K562 (cell line): ENCODE measurements around the gene INPP5K. TPM values are rescaled to one million over a fixed set of nuclear protein-coding genes. Genes with fewer than 3 reads are reported as not detected.

Experiments
- ATAC-seq: fragments of 200-7000 bp; cut with Tn5 transposase; 3 replicates; pipeline ENCODE4 v1.9.1; 2020; ENCODE audit warnings: moderate library complexity
- BruUV-seq: library from RNA; stranded (reverse); fragments of 400-500 nt; replicated peaks from 2 replicates; lab custom pipeline; 2021; lab: Mats Ljungman, UMichigan
- CTCF ChIA-PET: fragments of 300-600 bp; formaldehyde crosslinking; extraction: SDS; loops from one replicate; lab custom pipeline; 2021; ENCODE audit warnings: low intra/inter-chr PET ratio; lab: Yijun Ruan, JAX
- POLR2A ChIA-PET: fragments of 300-600, 350-650 bp; sonication (Branson Sonifier 250); formaldehyde crosslinking; extraction: SDS; loops from one replicate; lab custom pipeline; 2021; ENCODE audit warnings: antibody characterized with exemption, inconsistent platforms; lab: Yijun Ruan, JAX
- DNase-seq, 4 experiments: peaks; one replicate each; pipeline versions ENCODE4 v3.0.0 to v3.0.0-alpha.2; 2011 to 2018; ENCODE audit warnings: low spot score in 3 of 4, mixed read lengths in 3 of 4; ENCODE audit errors: extremely low read depth in 1 of 4
- FAIRE-seq: peaks from 2 replicates; lab custom pipeline; 2011; peaks lifted over from hg19 to GRCh38; lab: Jason Lieb, UNC
- H2AFZ ChIP-seq: 2 replicates; pipeline ENCODE4 v1.6.0; 2011; ENCODE audit warnings: low read depth, low read length, control low read depth, inconsistent platforms
- H3K27ac ChIP-seq: fragments of 200-600 bp; 3 replicates; pipeline ENCODE4 v1.8.0; 2011; ENCODE audit warnings: low read depth, mild to moderate bottlenecking, control low read depth, inconsistent platforms, low read length, moderate library complexity, mixed read lengths; ENCODE audit errors: extremely low read depth
- H3K27me3 ChIP-seq, 2 experiments: fragments of 300-600 bp in 1 of 2; 2 replicates in 1 of 2; 3 replicates in 1 of 2; pipeline versions ENCODE4 v1.6.0 to v1.8.0; 2011; ENCODE audit warnings: inconsistent platforms in 2 of 2, low read length in 2 of 2, mild to moderate bottlenecking in 1 of 2, mixed read lengths in 1 of 2, moderate library complexity in 1 of 2; ENCODE audit not compliant: control insufficient read depth in 2 of 2, insufficient read depth in 2 of 2
- H3K36me3 ChIP-seq: fragments of 300-600 bp; 3 replicates; pipeline ENCODE4 v1.8.0; 2011; ENCODE audit warnings: mild to moderate bottlenecking, low read length, inconsistent platforms; ENCODE audit not compliant: control insufficient read depth, insufficient read depth
- H3K4me1 ChIP-seq, 2 experiments: fragments of 200-600 bp in 1 of 2; replicated peaks in 1 of 2; 2 replicates in 1 of 2; 3 replicates in 1 of 2; pipeline versions ENCODE4 v1.5.1 to v1.8.0; 2011; ENCODE audit warnings: inconsistent platforms in 2 of 2, low read length in 2 of 2, mild to moderate bottlenecking in 1 of 2, mixed read lengths in 1 of 2, moderate library complexity in 1 of 2; ENCODE audit not compliant: control insufficient read depth in 2 of 2, insufficient read depth in 2 of 2
- H3K4me2 ChIP-seq: 2 replicates; pipeline ENCODE4 v1.6.1; 2011; ENCODE audit warnings: low read length, control low read depth, inconsistent platforms, mixed read lengths; ENCODE audit not compliant: insufficient read depth
- H3K4me3 ChIP-seq: fragments of 200-600 bp; sonication (generic), shearing (Covaris generic); 2 replicates; pipeline ENCODE4 v1.5.1; 2016; ENCODE audit warnings: control low read depth, inconsistent platforms
- H3K79me2 ChIP-seq: fragments of 200-600 bp; 3 replicates; pipeline ENCODE4 v1.8.0; 2011; ENCODE audit warnings: low read length, inconsistent platforms; ENCODE audit not compliant: control insufficient read depth, insufficient read depth
- H3K9ac ChIP-seq, 2 experiments: 2 replicates each; pipeline versions ENCODE4 v1.6.0 to v1.6.1; 2011; ENCODE audit warnings: low read depth in 2 of 2, low read length in 2 of 2, control low read depth in 1 of 2, inconsistent platforms in 1 of 2, mild to moderate bottlenecking in 1 of 2, mixed read lengths in 1 of 2; ENCODE audit not compliant: insufficient read depth in 1 of 2
- H3K9me1 ChIP-seq: one replicate; pipeline ENCODE4 v1.6.0; 2011; ENCODE audit warnings: inconsistent platforms, mild to moderate bottlenecking, low read length, moderate library complexity; ENCODE audit not compliant: control insufficient read depth, insufficient read depth
- H3K9me3 ChIP-seq: replicated peaks from 2 replicates; pipeline ENCODE4 v1.5.1; 2011; ENCODE audit warnings: low read depth, low read length, inconsistent platforms; ENCODE audit not compliant: control insufficient read depth, insufficient read depth
- H4K20me1 ChIP-seq: replicated peaks from 2 replicates; pipeline ENCODE4 v1.6.1; 2011; ENCODE audit warnings: low read length, inconsistent platforms, mixed read lengths; ENCODE audit not compliant: control insufficient read depth, insufficient read depth
- ATF7 ChIP-seq: fragments of 450-650 bp; IDR thresholded peaks from 2 replicates; pipeline ENCODE4 v1.7.1; 2014; ENCODE audit warnings: mild to moderate bottlenecking, moderate library complexity
- CREB1 ChIP-seq, 2 experiments: sonication (generic) in 1 of 2; formaldehyde crosslinking in 1 of 2; IDR thresholded peaks; 2 replicates each; pipeline versions ENCODE4 v1.6.1 to v1.8.0; 2012 to 2022; ENCODE audit warnings: inconsistent platforms in 1 of 2, mild to moderate bottlenecking in 1 of 2, missing genetic modification reagents in 1 of 2, moderate library complexity in 1 of 2
- ELK3 ChIP-seq: fragments of 450-650 bp; formaldehyde crosslinking; IDR thresholded peaks from 2 replicates; pipeline ENCODE4 v1.4.0; 2020; ENCODE audit warnings: mild to moderate bottlenecking
- LARP7 ChIP-seq: fragments of 450-650 bp; IDR thresholded peaks from 2 replicates; pipeline ENCODE4 v1.6.1; 2016
- PHF20 ChIP-seq: fragments of 450-650 bp; IDR thresholded peaks from 2 replicates; pipeline ENCODE4 v1.6.1; 2018; ENCODE audit not compliant: partially characterized antibody
- PTRF ChIP-seq: fragments of 450-650 bp; IDR thresholded peaks from 2 replicates; pipeline ENCODE4 v1.6.1; 2016; ENCODE audit warnings: mild to moderate bottlenecking, missing genetic modification characterization, missing compliant biosample characterization
- RCOR1 ChIP-seq, 2 experiments: IDR thresholded peaks; 2 replicates each; pipeline ENCODE4 v1.6.1; 2012; ENCODE audit warnings: low read depth in 2 of 2, low read length in 2 of 2, borderline replicate concordance in 1 of 2, improper control_type of control experiment in 1 of 2
- SRSF3 ChIP-seq: fragments of 200-400 bp; formaldehyde crosslinking; IDR thresholded peaks from 2 replicates; pipeline ENCODE4 v1.6.1; 2016; ENCODE audit warnings: mild to moderate bottlenecking, low read length, moderate library complexity; ENCODE audit not compliant: insufficient read depth
- TAF9B ChIP-seq: fragments of 450-650 bp; IDR thresholded peaks from 2 replicates; pipeline ENCODE4 v1.6.1; 2018; ENCODE audit warnings: mild to moderate bottlenecking; ENCODE audit not compliant: partially characterized antibody
- VEZF1 ChIP-seq: fragments of 200-800 bp; sonication (Bioruptor generic); IDR thresholded peaks from 2 replicates; pipeline ENCODE4 v1.6.1; 2017; ENCODE audit warnings: missing genetic modification characterization, missing compliant biosample characterization
- ZC3H8 ChIP-seq: fragments of 450-650 bp; IDR thresholded peaks from 2 replicates; pipeline ENCODE4 v1.6.1; 2017
- ZNF124 ChIP-seq: sonication (generic); formaldehyde crosslinking; IDR thresholded peaks from 2 replicates; pipeline ENCODE4 v1.8.1; 2022; ENCODE audit warnings: missing genetic modification reagents
- ZNF133 ChIP-seq: fragments of 250-450 bp; sonication (Bioruptor Pico); IDR thresholded peaks from 2 replicates; pipeline ENCODE4 v1.4.0; 2020; ENCODE audit warnings: mild to moderate bottlenecking
- ZNF398 ChIP-seq: fragments of 250-450 bp; sonication (Bioruptor Pico); IDR thresholded peaks from 2 replicates; pipeline ENCODE4 v1.8.0; 2021; ENCODE audit warnings: moderate library complexity, mild to moderate bottlenecking, inconsistent platforms
- ZNF589 ChIP-seq: fragments of 200-800 bp; sonication (Bioruptor generic); IDR thresholded peaks from 2 replicates; pipeline ENCODE4 v1.6.1; 2016; ENCODE audit warnings: low read depth, missing genetic modification characterization, missing compliant biosample characterization
- ZNF75A ChIP-seq: fragments of 450-650 bp; formaldehyde crosslinking; IDR thresholded peaks from 2 replicates; pipeline ENCODE4 v1.4.0; 2020; ENCODE audit warnings: mild to moderate bottlenecking
- ZZZ3 ChIP-seq: fragments of 450-650 bp; IDR thresholded peaks from 2 replicates; pipeline ENCODE4 v1.6.1; 2016; ENCODE audit warnings: antibody characterized with exemption, mild to moderate bottlenecking, moderate library complexity
- WGBS: fragments of 100-300 bp; shearing (Covaris generic); methylation state at CpG from one replicate; pipeline ENCODE4 v1.1.6; 2016; ENCODE audit warnings: low coverage, mixed read lengths; ENCODE audit not compliant: insufficient coverage; ENCODE audit errors: missing lambda C conversion rate; 5-methylcytosine and 5-hydroxymethylcytosine counted together
- in situ Hi-C: fragments of 300-500 bp; cut with MboI; formaldehyde crosslinking; loops from 4 replicates; pipeline ENCODE4 v1.15.0; 2018; ENCODE audit warnings: inconsistent platforms, mixed read lengths
- intact Hi-C: fragments of 100-400 bp; cut with micrococcal nuclease; formaldehyde crosslinking; loops from 2 replicates; pipeline ENCODE4 v1.14.2; 2022
- polyA plus RNA-seq, 8 experiments: library from polyadenylated mRNA; depleted of rRNA in 4 of 8; stranded (reverse) in 5 of 8; unstranded in 3 of 8; fragments of >200 nt; fragmentation: Nextera tagmentation in 2 of 8; fragmentation: Illumina TruSeq in 1 of 8; extraction: Ambion mirVana in 2 of 8; extraction: Trizol in 1 of 8; gene quantifications; 2 replicates each; pipeline versions ENCODE4 v1.2.1 to v1.2.3, GENCODE V29; 2011 to 2014; ENCODE audit warnings: inconsistent platforms in 1 of 8, missing spikeins in 1 of 8
- total RNA-seq, 7 experiments: library from RNA; depleted of rRNA in 6 of 7; stranded (reverse); fragments of >200 nt in 6 of 7; fragmentation: Illumina TruSeq in 2 of 7; extraction: Trizol in 2 of 7; gene quantifications; 2 replicates each; pipeline versions ENCODE4 v1.2.1 to v1.2.3, GENCODE V29; 2011 to 2021; ENCODE audit warnings: low replicate concordance in 1 of 7

INPP5K gene
- total and polyA plus RNA-seq, 9 of the 15 experiments (the other 6 are each of a cell fraction or from before 2014, with no cell fraction given) = 0.63 to 15.1 (median 10.1) TPM

- no peaks in the 10 kb centered on the region for H3K9me3 ChIP-seq
- no peak for TF ChIP-seq ELK3 (CRISPR knock-in tag)
- no peak for TF ChIP-seq TAF9B
- no peak for TF ChIP-seq SRSF3
- TF ChIP-seq VEZF1 (CRISPR knock-in tag) = no peak
- no peak for TF ChIP-seq PHF20
- TF ChIP-seq ZZZ3 = no peak
- no peak for TF ChIP-seq ZNF133 (CRISPR knock-in tag)
- TF ChIP-seq CREB1 (IDR thresholded peaks at IDR 0.05) = no peak
- TF ChIP-seq CREB1 (CRISPR knock-in tag; IDR thresholded peaks at IDR 0.05) = no peak
- no peak for TF ChIP-seq ZNF124 (CRISPR knock-in tag)
- TF ChIP-seq ATF7 = no peak
- TF ChIP-seq PTRF (tag) = no peak
- TF ChIP-seq RCOR1 (IDR thresholded peaks at IDR 0.05; ENCODE audit: borderline replicate concordance in 1 of 2, low read depth in 2 of 2, low read length in 2 of 2) = no peak
- no peak for TF ChIP-seq ZNF398 (CRISPR knock-in tag)
- no peak for TF ChIP-seq ZNF589 (CRISPR knock-in tag)
- no peak for TF ChIP-seq ZC3H8
- no peak for TF ChIP-seq LARP7
- no peak for TF ChIP-seq ZNF75A
Measured at GRCh38 chr17:1558401-1558800, 42.0 kb upstream of the INPP5K start.

More at GRCh38 chr17:1558401-1558800, 42.0 kb upstream of the INPP5K start:
- ChIA-PET CTCF (no interaction called here), POLR2A (no interaction called here)
- H3K9ac ChIP-seq = no peak overlapping the region
- H3K36me3 ChIP-seq = peaks cover 38% of the 10 kb centered on the region; the same call in 2 of the 3 replicates
- H3K27ac ChIP-seq = no peak overlapping the region
- WGBS = 86% methylated on average over 1 of the region's 3 CpGs
- H4K20me1 ChIP-seq = peaks cover 18% of the 10 kb centered on the region
- no peak overlapping the region for H2AFZ ChIP-seq
- H3K4me3 ChIP-seq = no peak overlapping the region
- DNase-seq (no peak), ATAC-seq (no peak), FAIRE-seq (no peak)
- in situ Hi-C loops (no loop called here), intact Hi-C loops (no loop called here)
- H3K4me2 ChIP-seq = no peak overlapping the region
- H3K9me1 ChIP-seq = no peaks in the 10 kb centered on the region
- peaks cover 39% of the 10 kb centered on the region for H3K79me2 ChIP-seq
- H3K27me3 ChIP-seq = no peaks in the 10 kb centered on the region
- peaks cover 8 to 36% of the 10 kb centered on the region in 2 experiments; a peak in 4 of 5 replicates for H3K4me1 ChIP-seq
- no TSS peak for BruUV-seq
